Omental fat pad (tissue), 4 donors: ENCODE measurements around the gene RASSF5. TPM values are rescaled to one million over a fixed set of nuclear protein-coding genes. Genes with fewer than 3 reads are reported as not detected.

Source experiments
- ATAC-seq: fragments of 150-250 bp; one replicate; pipeline ENCODE4 v1.9.1; 2016; ENCODE audit warnings: mild to moderate bottlenecking, moderate library complexity; ENCODE audit not compliant: low FRiP score
- DNase-seq: peaks from one replicate; pipeline ENCODE4 v3.0.0-alpha.2; 2019; ENCODE audit warnings: low spot score
- CTCF ChIP-seq, 3 donors: fragments of 450-650 bp; IDR thresholded peaks; one replicate each; pipeline ENCODE4 v1.5.1; 2016 to 2017; ENCODE audit warnings: antibody characterized with exemption in 3 of 3, mild to moderate bottlenecking in 3 of 3, moderate library complexity in 2 of 3
- total RNA-seq, 4 donors: library from RNA; depleted of rRNA; stranded (reverse); fragments of >200 nt; gene quantifications; one replicate each; pipeline ENCODE4 v1.1.0, GENCODE V29; 2016

Gene RASSF5
- total RNA-seq, 4 donors from 2014 or later, result 9.7 to 16.1 (median 10.8) TPM

- TF ChIP-seq CTCF (IDR thresholded peaks at IDR 0.05), result no peak
- DNase-seq, result no peak
- peak; percentile 21 for ATAC-seq
Observed at GRCh38 chr1:206590025-206590758, 82.9 kb downstream of the RASSF5 start.

GRCh38 chr1:206591226-206591625, 83.9 kb downstream of the RASSF5 start:
- TF ChIP-seq CTCF (IDR thresholded peaks at IDR 0.05), result no peak
- no peak for DNase-seq
- no peak for ATAC-seq

- no peak for TF ChIP-seq CTCF (IDR thresholded peaks at IDR 0.05)
- ATAC-seq, result no peak
- no peak for DNase-seq
Observed at GRCh38 chr1:206591696-206592095, 84.4 kb downstream of the RASSF5 start.

- no peak for TF ChIP-seq CTCF (IDR thresholded peaks at IDR 0.05)
- no peak for ATAC-seq
- DNase-seq, result no peak
Observed at GRCh38 chr1:206593351-206593925, 86.1 kb downstream of the RASSF5 start.

GRCh38 chr1:206595581-206596318, 88.4 kb downstream of the RASSF5 start:
- DNase-seq, result no peak
- ATAC-seq, result no peak
- TF ChIP-seq CTCF (IDR thresholded peaks at IDR 0.05), result no peak

GRCh38 chr1:206596319-206596666, 89.0 kb downstream of the RASSF5 start:
- ATAC-seq (no peak), DNase-seq (no peak)
- no peak for TF ChIP-seq CTCF (IDR thresholded peaks at IDR 0.05)
